ENCODE results near the gene RMRP.

The RMRP gene

DNA sequence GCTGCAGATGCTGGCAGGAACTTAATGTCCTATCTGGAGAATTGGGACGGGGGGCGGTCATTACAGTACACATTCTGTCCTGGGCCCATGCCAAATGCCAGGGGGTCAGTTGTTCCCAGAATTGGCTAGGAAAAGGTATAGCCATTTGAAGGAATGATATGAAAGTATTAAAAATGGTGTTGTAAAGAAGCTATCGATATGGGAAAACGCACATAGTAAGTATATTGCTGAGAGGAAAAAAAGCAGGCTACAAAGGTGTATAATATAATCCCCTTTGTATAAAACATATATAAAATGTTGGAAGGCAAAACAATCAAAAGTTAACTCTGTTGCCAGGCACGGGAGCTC, 7.6 kb upstream of the RMRP start:
- DNase-seq (ENCODE audit: insufficient read length, low spot score) (no peak), FAIRE-seq (no peak)
- TF ChIP-seq POLR2A (IDR thresholded peaks at IDR 0.05; ENCODE audit: low read depth, low read length), result no peak

- peak; percentile 76 for DNase-seq (ENCODE audit: insufficient read length, low spot score)
- FAIRE-seq, result no peak
- TF ChIP-seq POLR2A (IDR thresholded peaks at IDR 0.05; ENCODE audit: low read depth, low read length), result peak; percentile 60
Measured at GRCh38 chr9:35664531-35665470, 7.0 kb upstream of the RMRP start, which contains the start of gene ARHGEF39. Gene ARHGEF39, minus strand, starts transcription at chr9:35665195. Its CDS starts 26 bp downstream, at chr9:35665169.

- DNase-seq (ENCODE audit: insufficient read length, low spot score) (no peak), FAIRE-seq (no peak)
- no peak for TF ChIP-seq POLR2A (IDR thresholded peaks at IDR 0.05; ENCODE audit: low read depth, low read length)
Measured at GRCh38 chr9:35662437-35662836, 4.6 kb upstream of the RMRP start.

GRCh38 chr9:35661756-35662350, 4.0 kb upstream of the RMRP start:
- TF ChIP-seq POLR2A (IDR thresholded peaks at IDR 0.05; ENCODE audit: low read depth, low read length), result no peak
- FAIRE-seq (no peak), DNase-seq (ENCODE audit: insufficient read length, low spot score) (no peak)

- FAIRE-seq (no peak), DNase-seq (ENCODE audit: insufficient read length, low spot score) (no peak)
- TF ChIP-seq POLR2A (IDR thresholded peaks at IDR 0.05; ENCODE audit: low read depth, low read length), result no peak
Measured at GRCh38 chr9:35660966-35661415, 3.2 kb upstream of the RMRP start.

GRCh38 chr9:35659340-35659739, 1.5 kb upstream of the RMRP start:
- DNase-seq (ENCODE audit: insufficient read length, low spot score) (no peak), FAIRE-seq (no peak)
- TF ChIP-seq POLR2A (IDR thresholded peaks at IDR 0.05; ENCODE audit: low read depth, low read length), result no peak

GRCh38 chr9:35658968-35659220, 1.1 kb upstream of the RMRP start:
- DNase-seq (ENCODE audit: insufficient read length, low spot score), result no peak
- FAIRE-seq, result no peak

DNA sequence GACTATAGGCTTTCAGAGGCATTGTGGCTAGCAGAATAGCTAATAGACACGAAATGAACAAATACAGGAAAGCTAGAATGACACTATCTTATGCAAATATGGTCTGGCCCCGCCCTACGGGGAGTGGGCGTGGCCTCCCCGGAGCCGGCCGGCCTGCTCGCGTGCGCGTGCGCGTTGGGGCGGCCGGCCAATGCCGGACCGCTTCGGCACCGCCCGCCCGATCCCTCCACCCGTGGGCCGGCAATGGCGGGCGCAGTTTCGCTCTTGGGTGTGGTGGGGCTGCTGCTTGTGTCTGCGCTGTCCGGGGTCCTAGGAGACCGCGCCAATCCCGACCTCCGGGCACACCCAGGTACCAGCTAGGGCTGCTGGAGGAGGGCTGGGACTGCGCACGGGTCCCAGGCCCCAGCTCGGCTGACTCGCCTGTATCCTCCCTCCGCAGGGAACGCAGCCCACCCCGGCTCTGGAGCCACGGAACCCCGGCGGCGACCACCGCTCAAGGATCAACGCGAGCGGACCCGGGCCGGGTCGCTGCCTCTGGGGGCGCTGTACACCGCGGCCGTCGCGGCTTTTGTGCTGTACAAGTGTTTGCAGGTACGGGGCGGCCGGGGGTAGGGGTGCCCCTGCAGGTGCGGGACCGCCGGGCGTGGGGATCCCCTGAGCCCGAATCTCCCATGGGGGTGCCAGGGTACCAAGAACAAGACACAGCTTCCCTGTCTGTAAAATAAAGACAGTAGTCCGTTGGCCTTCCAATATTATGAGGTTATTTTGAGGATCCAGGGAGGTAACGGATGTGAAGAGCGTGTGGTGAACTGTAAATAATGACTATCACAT, 533 bp upstream of the RMRP start, which contains the start of gene CCDC107:
CCDC107 (plus strand) TSS at position 156 of the 831 bp plus-strand sequence; CDS start at position 244, 88 bp downstream.
- DNase-seq (ENCODE audit: insufficient read length, low spot score) (peak; percentile 62), FAIRE-seq (no peak)
- TF ChIP-seq POLR2A (IDR thresholded peaks at IDR 0.05; ENCODE audit: low read depth, low read length), result peak; percentile 69

More at GRCh38 chr9:35658968-35659220, 1.1 kb upstream of the RMRP start:
- TF ChIP-seq POLR2A (IDR thresholded peaks at IDR 0.05; ENCODE audit: low read depth, low read length), result no peak

DNA sequence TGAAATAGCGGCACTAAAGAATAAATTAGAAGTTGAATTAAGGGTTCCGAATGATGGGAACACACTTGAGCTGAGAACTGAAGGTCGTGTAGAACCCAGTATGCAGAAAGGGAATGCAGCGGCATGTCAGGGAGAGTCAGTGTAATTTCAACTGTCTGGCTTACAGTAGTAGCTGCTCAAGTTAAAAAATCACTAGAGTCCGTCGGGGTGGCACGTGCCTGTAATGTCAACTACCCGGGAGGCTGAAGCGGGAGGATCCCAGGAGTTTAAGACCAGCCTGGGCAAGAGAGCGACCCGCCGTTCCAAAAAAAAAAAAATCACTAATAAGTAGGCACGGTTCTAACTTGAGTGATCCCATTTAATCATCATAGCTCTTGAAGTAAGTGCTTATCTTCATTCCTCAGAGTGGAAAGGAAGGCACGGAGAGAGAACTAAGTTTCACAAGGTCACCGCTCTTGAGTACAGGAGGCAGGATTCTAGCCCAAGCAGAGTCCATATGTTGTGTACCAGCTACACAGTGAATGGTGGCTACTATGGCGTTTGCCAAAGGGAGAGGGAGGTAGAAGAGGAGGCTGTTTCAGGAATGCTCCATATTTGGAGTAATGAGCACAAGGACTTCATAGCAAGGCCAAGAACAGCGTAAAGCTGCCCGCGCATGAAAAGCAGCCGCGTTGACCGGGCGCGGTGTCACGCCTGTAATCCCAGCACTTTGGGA, 831 bp downstream of the RMRP start:
- DNase-seq (ENCODE audit: insufficient read length, low spot score) (no peak), FAIRE-seq (no peak)
- no peak for TF ChIP-seq POLR2A (IDR thresholded peaks at IDR 0.05; ENCODE audit: low read depth, low read length)

- no peak for TF ChIP-seq POLR2A (IDR thresholded peaks at IDR 0.05; ENCODE audit: low read depth, low read length)
- no peak for DNase-seq (ENCODE audit: insufficient read length, low spot score)
- no peak for FAIRE-seq
Measured at GRCh38 chr9:35656348-35656747, 1.5 kb downstream of the RMRP start.

DNA sequence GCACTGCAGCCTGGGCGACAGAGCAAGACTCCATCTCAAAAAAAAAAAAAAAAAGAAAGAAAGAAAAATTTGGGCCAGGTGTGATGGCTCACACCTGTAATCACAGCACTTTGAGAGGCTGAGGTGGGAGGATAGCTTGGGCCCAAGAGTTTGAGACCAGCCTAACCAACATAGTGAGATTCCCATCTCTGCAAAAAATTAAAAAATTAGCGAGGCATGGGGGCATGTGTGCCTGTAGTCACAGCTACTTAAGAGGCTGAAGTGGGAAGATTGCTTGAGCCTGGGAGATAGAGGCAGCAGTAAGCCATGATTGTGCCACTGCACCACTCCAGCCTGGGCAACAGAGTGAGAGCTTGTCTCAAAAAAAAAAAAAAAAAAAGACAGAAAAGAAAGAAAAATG, 4.2 kb downstream of the RMRP start:
- no peak for TF ChIP-seq POLR2A (IDR thresholded peaks at IDR 0.05; ENCODE audit: low read depth, low read length)
- no peak for FAIRE-seq
- no peak for DNase-seq (ENCODE audit: insufficient read length, low spot score)

DNA sequence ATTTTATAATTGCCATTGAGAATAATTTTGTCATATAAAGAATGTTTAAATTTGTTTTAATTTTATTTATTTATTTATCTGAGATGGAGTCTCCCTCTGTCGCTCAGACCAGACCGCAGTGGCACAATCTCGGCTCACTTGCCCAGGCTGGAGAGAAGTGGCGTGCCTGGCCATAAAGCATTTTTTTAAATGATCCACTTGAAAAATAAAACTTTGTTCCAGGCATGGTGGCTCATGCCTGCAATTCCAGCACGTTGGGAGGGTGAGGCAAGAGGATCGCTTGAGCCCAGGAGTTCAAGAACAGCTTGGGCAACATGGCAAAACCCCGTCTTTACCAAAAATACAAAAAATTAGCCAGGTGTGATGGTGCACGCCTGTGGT, 5.0 kb downstream of the RMRP start:
- no peak for DNase-seq (ENCODE audit: insufficient read length, low spot score)
- no peak for FAIRE-seq
- no peak for TF ChIP-seq POLR2A (IDR thresholded peaks at IDR 0.05; ENCODE audit: low read depth, low read length)

- no peak for DNase-seq (ENCODE audit: insufficient read length, low spot score)
- no peak for TF ChIP-seq POLR2A (IDR thresholded peaks at IDR 0.05; ENCODE audit: low read depth, low read length)
Measured at GRCh38 chr9:35651956-35652828, 5.6 kb downstream of the RMRP start.

More at GRCh38 chr9:35651956-35652828, 5.6 kb downstream of the RMRP start:
- no peak for FAIRE-seq

All from H54 (cell line).